Thyroid gland (tissue), 4 donors: ENCODE data around the gene PNLIPRP1. TPM values are rescaled to one million over a fixed set of nuclear protein-coding genes. Genes with fewer than 3 reads are reported as not detected.

Source experiments
- DNase-seq, 2 donors: peaks; one replicate each; pipeline ENCODE4 v3.0.0-alpha.2; 2019
- H3K27ac ChIP-seq, 3 donors: fragments of 200-600 bp; sonication (generic); 1 replicate in 2 of 3; 2 replicates in 1 of 3; pipeline ENCODE4 v1.5.1; 2016 to 2019; ENCODE audit warnings: mild to moderate bottlenecking in 1 of 3, moderate library complexity in 1 of 3
- H3K27me3 ChIP-seq: fragments of 200-600 bp; sonication (generic); one replicate; pipeline ENCODE4 v1.5.1; 2019
- H3K36me3 ChIP-seq, 2 donors: fragments of 200-600 bp; sonication (generic); one replicate each; pipeline ENCODE4 v1.5.1; 2016 to 2019
- H3K4me1 ChIP-seq, 2 donors: fragments of 200-600 bp; sonication (generic); one replicate each; pipeline ENCODE4 v1.5.1; 2017 to 2019
- H3K4me3 ChIP-seq, 3 donors: fragments of 200-600 bp; sonication (generic); replicated peaks in 1 of 3; 1 replicate in 2 of 3; 2 replicates in 1 of 3; pipeline ENCODE4 v1.5.1; 2016; ENCODE audit warnings: mild to moderate bottlenecking in 1 of 3
- H3K9me3 ChIP-seq: fragments of 200-600 bp; sonication (generic); one replicate; pipeline ENCODE4 v1.5.1; 2017
- CTCF ChIP-seq, 6 experiments: fragments of 200-600 bp in 3 of 6; fragments of 450-650 bp in 3 of 6; sonication (generic) in 3 of 6; IDR thresholded peaks; one replicate each; pipeline ENCODE4 v1.5.1; 2016 to 2019; ENCODE audit warnings: antibody characterized with exemption in 6 of 6, mild to moderate bottlenecking in 2 of 6, inconsistent platforms in 1 of 6, moderate library complexity in 1 of 6
- POLR2A ChIP-seq, 2 donors: fragments of 450-650 bp; IDR thresholded peaks; one replicate each; pipeline ENCODE4 v1.6.1; 2017; ENCODE audit warnings: antibody characterized with exemption in 2 of 2, mild to moderate bottlenecking in 2 of 2, moderate library complexity in 1 of 2
- WGBS, 2 donors: methylation state at CpG; one replicate each; pipeline ENCODE4 v1.1.5; 2017; 5-methylcytosine and 5-hydroxymethylcytosine counted together
- intact Hi-C: fragments of 100-400 bp; cut with DNase I; formaldehyde crosslinking; loops from one replicate; pipeline ENCODE4 v1.15.1; 2023
- total RNA-seq, 4 donors: library from RNA; depleted of rRNA; stranded (reverse); fragments of >200 nt; gene quantifications; one replicate each; pipeline ENCODE4 v1.2.3, GENCODE V29; 2016

The PNLIPRP1 gene
- total RNA-seq, 4 donors from 2014 or later, result not detected

GRCh38 chr10:116548301-116548700, 42.5 kb upstream of the PNLIPRP1 start:
- H3K9me3 ChIP-seq, result no peaks in the 10 kb centered on the region
- intact Hi-C loops, result no loop called here
- 85 to 87% methylated on average over 5 of the region's 5 CpGs for WGBS, 2 donors
- no peak overlapping the region for H3K27ac ChIP-seq
- H3K4me3 ChIP-seq, result no peak overlapping the region
- no peaks in the 10 kb centered on the region for H3K4me1 ChIP-seq
- TF ChIP-seq POLR2A (IDR thresholded peaks at IDR 0.05) (no peak), CTCF (IDR thresholded peaks at IDR 0.05) (no peak)
- no peak for DNase-seq
- no peaks in the 10 kb centered on the region for H3K36me3 ChIP-seq
- no peaks in the 10 kb centered on the region for H3K27me3 ChIP-seq

GRCh38 chr10:116553378-116553980, 37.3 kb upstream of the PNLIPRP1 start:
- Histone ChIP-seq H3K4me3 (no peak overlapping the region), H3K27ac (no peak overlapping the region), H3K9me3 (no peaks in the 10 kb centered on the region), H3K36me3 (no peaks in the 10 kb centered on the region), H3K27me3 (no peaks in the 10 kb centered on the region), H3K4me1 (no peaks in the 10 kb centered on the region)
- DNase-seq, result no peak
- TF ChIP-seq CTCF (IDR thresholded peaks at IDR 0.05), result no peak
- TF ChIP-seq POLR2A (IDR thresholded peaks at IDR 0.05), result no peak
- WGBS, 2 donors, result 91 to 92% methylated on average over 13 of the region's 13 CpGs
- intact Hi-C loops, result no loop called here

DNA sequence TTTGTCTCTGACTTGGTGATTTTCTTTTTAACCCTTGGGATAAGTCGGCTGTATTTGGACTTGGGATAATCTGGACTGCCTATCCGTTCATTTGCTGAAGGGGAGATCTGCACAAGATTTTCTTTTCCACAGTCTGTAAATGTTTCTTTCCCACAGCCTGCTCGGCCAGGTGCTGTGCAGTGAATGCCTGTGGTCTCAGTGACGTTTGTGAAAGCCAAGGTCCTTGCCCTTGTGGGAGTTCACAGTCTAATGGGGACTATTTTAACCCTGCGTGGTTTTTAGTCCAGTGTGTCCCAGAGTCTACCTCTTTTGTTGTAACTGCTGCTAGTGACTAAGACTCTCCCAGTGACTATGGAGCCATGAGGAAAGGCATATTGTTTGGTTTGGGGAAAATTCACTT, 36.1 kb upstream of the PNLIPRP1 start:
- Histone ChIP-seq H3K27me3 (no peaks in the 10 kb centered on the region), H3K9me3 (no peaks in the 10 kb centered on the region), H3K27ac (no peak overlapping the region), H3K36me3 (no peaks in the 10 kb centered on the region), H3K4me3 (no peak overlapping the region), H3K4me1 (no peaks in the 10 kb centered on the region)
- intact Hi-C loops, result no loop called here
- TF ChIP-seq POLR2A (IDR thresholded peaks at IDR 0.05) (no peak), CTCF (IDR thresholded peaks at IDR 0.05) (no peak)
- 55 to 56% methylated on average over 5 of the region's 5 CpGs for WGBS, 2 donors
- no peak for DNase-seq

DNA sequence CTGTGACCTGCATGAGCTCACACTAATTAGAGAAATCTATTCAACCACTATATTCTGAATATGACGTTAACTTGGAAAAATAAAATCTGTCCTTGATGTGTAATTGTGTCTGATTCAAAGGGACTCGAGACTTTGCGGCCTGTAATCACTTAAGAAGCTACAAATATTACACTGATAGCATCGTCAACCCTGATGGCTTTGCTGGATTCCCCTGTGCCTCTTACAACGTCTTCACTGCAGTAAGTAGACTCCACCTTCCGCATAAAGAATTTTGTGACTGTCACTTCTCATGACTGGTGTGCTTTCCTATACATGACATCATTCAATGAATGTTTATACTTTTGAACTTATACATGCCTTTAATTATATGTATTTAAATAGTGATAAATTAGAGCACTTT, 34.9 kb upstream of the PNLIPRP1 start:
- DNase-seq, result no peak
- 66 to 76% methylated on average over 6 of the region's 6 CpGs for WGBS, 2 donors
- Histone ChIP-seq H3K4me1 (no peaks in the 10 kb centered on the region), H3K9me3 (no peaks in the 10 kb centered on the region), H3K27ac (no peak overlapping the region), H3K27me3 (no peaks in the 10 kb centered on the region), H3K36me3 (no peaks in the 10 kb centered on the region), H3K4me3 (no peak overlapping the region)
- intact Hi-C loops, result no loop called here
- TF ChIP-seq CTCF (IDR thresholded peaks at IDR 0.05) (no peak), POLR2A (IDR thresholded peaks at IDR 0.05) (no peak)

DNA sequence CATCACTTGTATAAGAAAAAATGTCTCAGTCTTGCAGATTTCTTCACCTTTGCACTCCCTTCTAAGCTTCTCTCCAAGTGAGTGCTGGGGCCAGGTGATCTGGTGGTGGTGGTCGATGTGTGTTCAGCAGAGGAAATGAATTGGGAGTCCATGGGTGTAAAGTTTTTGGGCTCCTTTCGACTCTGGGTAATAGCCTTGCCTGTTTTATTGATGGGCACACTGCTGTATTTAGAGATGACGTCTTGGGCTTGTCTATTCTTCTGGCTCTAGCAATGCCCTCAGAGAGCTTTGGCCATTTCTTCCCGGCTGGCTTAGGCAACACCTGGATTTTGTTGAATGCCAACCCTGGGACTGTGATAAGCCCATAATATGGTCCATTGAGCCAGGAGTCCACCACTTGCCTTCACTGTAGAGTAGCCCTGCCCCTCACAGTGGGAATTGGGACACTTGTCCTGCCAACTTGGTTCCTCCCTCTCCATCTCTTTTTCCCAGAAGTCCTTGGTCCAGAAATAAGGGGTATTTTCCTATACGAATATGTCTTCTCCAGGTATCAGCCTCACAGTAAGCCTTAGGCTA, 33.4 kb upstream of the PNLIPRP1 start:
- no peaks in the 10 kb centered on the region for H3K27me3 ChIP-seq
- TF ChIP-seq POLR2A (IDR thresholded peaks at IDR 0.05) (no peak), CTCF (IDR thresholded peaks at IDR 0.05) (no peak)
- DNase-seq, result no peak
- no peaks in the 10 kb centered on the region for H3K36me3 ChIP-seq
- H3K9me3 ChIP-seq, result no peaks in the 10 kb centered on the region
- no peak overlapping the region for H3K4me3 ChIP-seq
- 89 to 92% methylated on average over 5 of the region's 5 CpGs for WGBS, 2 donors
- no peaks in the 10 kb centered on the region for H3K4me1 ChIP-seq
- intact Hi-C loops, result no loop called here
- no peak overlapping the region for H3K27ac ChIP-seq
